ENCODE measurements around the gene PTPRD.

DNA sequence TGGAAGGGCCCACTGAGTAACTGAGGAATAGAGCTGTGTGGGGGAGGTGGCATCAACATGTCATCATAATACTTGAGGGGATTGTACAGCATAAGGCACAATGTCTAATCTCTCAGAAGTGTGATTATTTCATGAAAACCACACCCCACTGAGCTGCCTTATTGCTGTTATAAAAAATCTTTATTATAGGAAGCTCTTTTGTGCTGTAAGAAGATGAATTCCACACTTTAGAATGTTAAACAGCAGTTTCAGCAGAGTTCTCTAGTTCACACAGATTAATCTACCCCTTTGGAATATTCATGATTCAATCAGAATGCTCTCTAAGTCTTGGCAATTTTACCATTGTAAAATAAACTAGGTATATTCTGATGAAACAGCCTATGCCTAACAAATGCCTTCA lies 1389.6 kb downstream of the PTPRD start:
- TF ChIP-seq EZH2 (IDR thresholded peaks at IDR 0.05) = no peak
- no peak for TF ChIP-seq SIN3A (IDR thresholded peaks at IDR 0.05; ENCODE audit: low read depth)
